Measurements from ENCODE around the gene CCDC69. TPM values are rescaled to one million over a fixed set of nuclear protein-coding genes. Genes with fewer than 3 reads are reported as not detected.

Gene CCDC69
- polyA plus RNA-seq, 2 donors, result 24.2 to 32.4 TPM

- Histone ChIP-seq H3K27ac (ENCODE audit: low read depth in 2 of 2, low read length in 1 of 2) (peak overlapping the region in 1 of 2 donors; percentile 73), H3K27me3 (ENCODE audit: control insufficient read depth in 1 of 2, insufficient read depth in 2 of 2, low read length in 2 of 2) (no peaks in the 10 kb centered on the region), H3K4me1 (ENCODE audit: control insufficient read depth in 2 of 2, insufficient read depth in 2 of 2, low read length in 1 of 2) (peaks cover 7 to 38% of the 10 kb centered on the region in 2 donors), H3K4me3 (ENCODE audit: low read depth in 1 of 2, low read length in 2 of 2) (no peak overlapping the region), H3K36me3 (ENCODE audit: control insufficient read depth in 2 of 2, insufficient read depth in 2 of 2, low read length in 1 of 2) (no peaks in the 10 kb centered on the region), H3K9me3 (ENCODE audit: control insufficient read depth in 2 of 2, insufficient read depth in 1 of 2, low read depth in 1 of 2, low read length in 1 of 2) (no peaks in the 10 kb centered on the region)
- WGBS, 2 donors, result 73 to 77% methylated on average over 6 of the region's 6 CpGs
These were observed 5.7 kb downstream of the CCDC69 start for GRCh38 chr5:151218177-151218576.

GRCh38 chr5:151216781-151217180, 7.1 kb downstream of the CCDC69 start:
- Histone ChIP-seq H3K4me1 (ENCODE audit: control insufficient read depth in 2 of 2, insufficient read depth in 2 of 2, low read length in 1 of 2) (peaks cover 5 to 33% of the 10 kb centered on the region in 2 donors), H3K27ac (ENCODE audit: low read depth in 2 of 2, low read length in 1 of 2) (no peak overlapping the region), H3K36me3 (ENCODE audit: control insufficient read depth in 2 of 2, insufficient read depth in 2 of 2, low read length in 1 of 2) (no peaks in the 10 kb centered on the region), H3K9me3 (ENCODE audit: control insufficient read depth in 2 of 2, insufficient read depth in 1 of 2, low read depth in 1 of 2, low read length in 1 of 2) (no peaks in the 10 kb centered on the region), H3K27me3 (ENCODE audit: control insufficient read depth in 1 of 2, insufficient read depth in 2 of 2, low read length in 2 of 2) (no peaks in the 10 kb centered on the region), H3K4me3 (ENCODE audit: low read depth in 1 of 2, low read length in 2 of 2) (no peak overlapping the region)
- whole genome bisulfite sequencing, 2 donors, result 66 to 67% methylated on average over 5 of the region's 5 CpGs

GRCh38 chr5:151215546-151215880, 8.4 kb downstream of the CCDC69 start:
- Histone ChIP-seq H3K27me3 (ENCODE audit: control insufficient read depth in 1 of 2, insufficient read depth in 2 of 2, low read length in 2 of 2) (no peaks in the 10 kb centered on the region), H3K4me1 (ENCODE audit: control insufficient read depth in 2 of 2, insufficient read depth in 2 of 2, low read length in 1 of 2) (peaks cover 5 to 25% of the 10 kb centered on the region in 2 donors), H3K27ac (ENCODE audit: low read depth in 2 of 2, low read length in 1 of 2) (peak overlapping the region; percentile 65 to 86), H3K4me3 (ENCODE audit: low read depth in 1 of 2, low read length in 2 of 2) (no peak overlapping the region), H3K36me3 (ENCODE audit: control insufficient read depth in 2 of 2, insufficient read depth in 2 of 2, low read length in 1 of 2) (no peaks in the 10 kb centered on the region), H3K9me3 (ENCODE audit: control insufficient read depth in 2 of 2, insufficient read depth in 1 of 2, low read depth in 1 of 2, low read length in 1 of 2) (no peaks in the 10 kb centered on the region)
- WGBS, 2 donors, result 91% methylated on average over 2 of the region's 2 CpGs

- WGBS, 2 donors, result 67 to 71% methylated on average over 10 of the region's 10 CpGs
These were observed 9.0 kb downstream of the CCDC69 start for GRCh38 chr5:151214614-151215545.

GRCh38 chr5:151213803-151214613, 9.9 kb downstream of the CCDC69 start:
- no peaks in the 10 kb centered on the region for H3K27me3 ChIP-seq (ENCODE audit: control insufficient read depth in 1 of 2, insufficient read depth in 2 of 2, low read length in 2 of 2)
- H3K4me1 ChIP-seq (ENCODE audit: control insufficient read depth in 2 of 2, insufficient read depth in 2 of 2, low read length in 1 of 2), result peaks cover 3 to 18% of the 10 kb centered on the region in 2 donors
- WGBS, 2 donors, result 36 to 47% methylated on average over 9 of the region's 9 CpGs
- no peaks in the 10 kb centered on the region for H3K9me3 ChIP-seq (ENCODE audit: control insufficient read depth in 2 of 2, insufficient read depth in 1 of 2, low read depth in 1 of 2, low read length in 1 of 2)
- no peaks in the 10 kb centered on the region for H3K36me3 ChIP-seq (ENCODE audit: control insufficient read depth in 2 of 2, insufficient read depth in 2 of 2, low read length in 1 of 2)
- H3K4me3 ChIP-seq (ENCODE audit: low read depth in 1 of 2, low read length in 2 of 2), result no peak overlapping the region
- H3K27ac ChIP-seq (ENCODE audit: low read depth in 2 of 2, low read length in 1 of 2), result peak overlapping the region; percentile 71 to 86

More at GRCh38 chr5:151214614-151215545, 9.0 kb downstream of the CCDC69 start:
- no peak overlapping the region for H3K4me3 ChIP-seq (ENCODE audit: low read depth in 1 of 2, low read length in 2 of 2)
- H3K36me3 ChIP-seq (ENCODE audit: control insufficient read depth in 2 of 2, insufficient read depth in 2 of 2, low read length in 1 of 2), result no peaks in the 10 kb centered on the region
- no peaks in the 10 kb centered on the region for H3K9me3 ChIP-seq (ENCODE audit: control insufficient read depth in 2 of 2, insufficient read depth in 1 of 2, low read depth in 1 of 2, low read length in 1 of 2)
- peak overlapping the region; percentile 71 to 86 for H3K27ac ChIP-seq (ENCODE audit: low read depth in 2 of 2, low read length in 1 of 2)
- H3K27me3 ChIP-seq (ENCODE audit: control insufficient read depth in 1 of 2, insufficient read depth in 2 of 2, low read length in 2 of 2), result no peaks in the 10 kb centered on the region
- H3K4me1 ChIP-seq (ENCODE audit: control insufficient read depth in 2 of 2, insufficient read depth in 2 of 2, low read length in 1 of 2), result peaks cover 5 to 22% of the 10 kb centered on the region in 2 donors

- Histone ChIP-seq H3K9me3 (ENCODE audit: control insufficient read depth in 2 of 2, insufficient read depth in 1 of 2, low read depth in 1 of 2, low read length in 1 of 2) (no peaks in the 10 kb centered on the region), H3K27me3 (ENCODE audit: control insufficient read depth in 1 of 2, insufficient read depth in 2 of 2, low read length in 2 of 2) (no peaks in the 10 kb centered on the region), H3K27ac (ENCODE audit: low read depth in 2 of 2, low read length in 1 of 2) (peak overlapping the region; percentile 65 to 73), H3K36me3 (ENCODE audit: control insufficient read depth in 2 of 2, insufficient read depth in 2 of 2, low read length in 1 of 2) (no peaks in the 10 kb centered on the region), H3K4me3 (ENCODE audit: low read depth in 1 of 2, low read length in 2 of 2) (no peak overlapping the region), H3K4me1 (ENCODE audit: control insufficient read depth in 2 of 2, insufficient read depth in 2 of 2, low read length in 1 of 2) (peaks cover 0 to 18% of the 10 kb centered on the region in 2 donors)
- 66 to 70% methylated on average over 3 of the region's 3 CpGs for WGBS, 2 donors
These were observed 11.5 kb downstream of the CCDC69 start for GRCh38 chr5:151212406-151212798.

- no peaks in the 10 kb centered on the region for H3K27me3 ChIP-seq (ENCODE audit: control insufficient read depth in 1 of 2, insufficient read depth in 2 of 2, low read length in 2 of 2)
- 33 to 45% methylated on average over 5 of the region's 5 CpGs for WGBS, 2 donors
- H3K9me3 ChIP-seq (ENCODE audit: control insufficient read depth in 2 of 2, insufficient read depth in 1 of 2, low read depth in 1 of 2, low read length in 1 of 2), result no peaks in the 10 kb centered on the region
- peak overlapping the region; percentile 81 to 82 for H3K27ac ChIP-seq (ENCODE audit: low read depth in 2 of 2, low read length in 1 of 2)
- no peak overlapping the region for H3K4me3 ChIP-seq (ENCODE audit: low read depth in 1 of 2, low read length in 2 of 2)
- peaks cover 0 to 3% of the 10 kb centered on the region in 2 donors for H3K4me1 ChIP-seq (ENCODE audit: control insufficient read depth in 2 of 2, insufficient read depth in 2 of 2, low read length in 1 of 2)
- no peaks in the 10 kb centered on the region for H3K36me3 ChIP-seq (ENCODE audit: control insufficient read depth in 2 of 2, insufficient read depth in 2 of 2, low read length in 1 of 2)
These were observed 15.4 kb downstream of the CCDC69 start for GRCh38 chr5:151208481-151208914.

- Histone ChIP-seq H3K9me3 (ENCODE audit: control insufficient read depth in 2 of 2, insufficient read depth in 1 of 2, low read depth in 1 of 2, low read length in 1 of 2) (no peaks in the 10 kb centered on the region), H3K4me1 (ENCODE audit: control insufficient read depth in 2 of 2, insufficient read depth in 2 of 2, low read length in 1 of 2) (peaks cover 0 to 3% of the 10 kb centered on the region in 2 donors), H3K36me3 (ENCODE audit: control insufficient read depth in 2 of 2, insufficient read depth in 2 of 2, low read length in 1 of 2) (no peaks in the 10 kb centered on the region), H3K27ac (ENCODE audit: low read depth in 2 of 2, low read length in 1 of 2) (no peak overlapping the region), H3K4me3 (ENCODE audit: low read depth in 1 of 2, low read length in 2 of 2) (no peak overlapping the region), H3K27me3 (ENCODE audit: control insufficient read depth in 1 of 2, insufficient read depth in 2 of 2, low read length in 2 of 2) (no peaks in the 10 kb centered on the region)
- WGBS, 2 donors, result 88 to 89% methylated on average over 10 of the region's 10 CpGs
These were observed 18.5 kb downstream of the CCDC69 start for GRCh38 chr5:151205411-151205810.

- no peaks in the 10 kb centered on the region for H3K9me3 ChIP-seq (ENCODE audit: control insufficient read depth in 2 of 2, insufficient read depth in 1 of 2, low read depth in 1 of 2, low read length in 1 of 2)
- no peak overlapping the region for H3K4me3 ChIP-seq (ENCODE audit: low read depth in 1 of 2, low read length in 2 of 2)
- peaks cover 0 to 3% of the 10 kb centered on the region in 2 donors for H3K4me1 ChIP-seq (ENCODE audit: control insufficient read depth in 2 of 2, insufficient read depth in 2 of 2, low read length in 1 of 2)
- 83 to 86% methylated on average over 5 of the region's 5 CpGs for WGBS, 2 donors
- no peaks in the 10 kb centered on the region for H3K36me3 ChIP-seq (ENCODE audit: control insufficient read depth in 2 of 2, insufficient read depth in 2 of 2, low read length in 1 of 2)
- no peak overlapping the region for H3K27ac ChIP-seq (ENCODE audit: low read depth in 2 of 2, low read length in 1 of 2)
- no peaks in the 10 kb centered on the region for H3K27me3 ChIP-seq (ENCODE audit: control insufficient read depth in 1 of 2, insufficient read depth in 2 of 2, low read length in 2 of 2)
These were observed 19.8 kb downstream of the CCDC69 start for GRCh38 chr5:151204051-151204450.

Measured in esophagus (tissue), 2 donors.